Neutrophil (primary cell): Measurements from ENCODE around the gene AIM2.

Experiments
- H3K27ac ChIP-seq: fragments of 200-600 bp; sonication (generic); 2 replicates; pipeline ENCODE4 v1.5.1; 2016; ENCODE audit warnings: mild to moderate bottlenecking, moderate library complexity
- H3K27me3 ChIP-seq: fragments of 200-600 bp; sonication (generic); 2 replicates; pipeline ENCODE4 v1.6.0; 2016; ENCODE audit warnings: mild to moderate bottlenecking
- H3K36me3 ChIP-seq: fragments of 200-600 bp; sonication (generic); 2 replicates; pipeline ENCODE4 v1.5.1; 2017
- H3K4me1 ChIP-seq, 2 experiments: fragments of 200-600 bp in 1 of 2; sonication (generic) in 1 of 2; 1 replicate in 1 of 2; 2 replicates in 1 of 2; pipeline versions ENCODE4 v1.5.1 to v1.6.1; 2013 to 2016; ENCODE audit warnings: low read depth in 1 of 2, low read length in 1 of 2, mild to moderate bottlenecking in 1 of 2, moderate library complexity in 1 of 2; ENCODE audit not compliant: control insufficient read depth in 1 of 2, insufficient read depth in 1 of 2
- H3K4me3 ChIP-seq, 2 experiments: fragments of 200-600 bp in 1 of 2; sonication (generic) in 1 of 2; 1 replicate in 1 of 2; 2 replicates in 1 of 2; pipeline ENCODE4 v1.5.1; 2013 to 2016; ENCODE audit warnings: low read depth in 1 of 2, low read length in 1 of 2, mild to moderate bottlenecking in 1 of 2, moderate library complexity in 1 of 2
- H3K9me3 ChIP-seq: fragments of 200-600 bp; sonication (generic); 2 replicates; pipeline ENCODE4 v1.5.1; 2016
- TF ChIP-seq, protein P1 (sequence below): fragments of 200-600 bp; sonication (generic); IDR thresholded peaks from 2 replicates; pipeline ENCODE4 v1.5.1; 2016; ENCODE audit warnings: antibody characterized with exemption

AIM2 gene

GRCh38 chr1:159084867-159085266 lies 8.3 kb upstream of the AIM2 start:
- Histone ChIP-seq H3K4me3 (peak overlapping the region; percentile 37 to 40), H3K27ac (peak overlapping the region; percentile 88), H3K27me3 (no peaks in the 10 kb centered on the region), H3K4me1 (peaks cover 97 to 100% of the 10 kb centered on the region in 2 experiments), H3K9me3 (no peaks in the 10 kb centered on the region), H3K36me3 (no peaks in the 10 kb centered on the region)
- TF ChIP-seq, protein P1, sequence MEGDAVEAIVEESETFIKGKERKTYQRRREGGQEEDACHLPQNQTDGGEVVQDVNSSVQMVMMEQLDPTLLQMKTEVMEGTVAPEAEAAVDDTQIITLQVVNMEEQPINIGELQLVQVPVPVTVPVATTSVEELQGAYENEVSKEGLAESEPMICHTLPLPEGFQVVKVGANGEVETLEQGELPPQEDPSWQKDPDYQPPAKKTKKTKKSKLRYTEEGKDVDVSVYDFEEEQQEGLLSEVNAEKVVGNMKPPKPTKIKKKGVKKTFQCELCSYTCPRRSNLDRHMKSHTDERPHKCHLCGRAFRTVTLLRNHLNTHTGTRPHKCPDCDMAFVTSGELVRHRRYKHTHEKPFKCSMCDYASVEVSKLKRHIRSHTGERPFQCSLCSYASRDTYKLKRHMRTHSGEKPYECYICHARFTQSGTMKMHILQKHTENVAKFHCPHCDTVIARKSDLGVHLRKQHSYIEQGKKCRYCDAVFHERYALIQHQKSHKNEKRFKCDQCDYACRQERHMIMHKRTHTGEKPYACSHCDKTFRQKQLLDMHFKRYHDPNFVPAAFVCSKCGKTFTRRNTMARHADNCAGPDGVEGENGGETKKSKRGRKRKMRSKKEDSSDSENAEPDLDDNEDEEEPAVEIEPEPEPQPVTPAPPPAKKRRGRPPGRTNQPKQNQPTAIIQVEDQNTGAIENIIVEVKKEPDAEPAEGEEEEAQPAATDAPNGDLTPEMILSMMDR = no peak

- TF ChIP-seq, protein P1 = no peak
- H3K4me3 ChIP-seq = peak overlapping the region; percentile 37 to 40
- H3K36me3 ChIP-seq = no peaks in the 10 kb centered on the region
- no peaks in the 10 kb centered on the region for H3K9me3 ChIP-seq
- no peaks in the 10 kb centered on the region for H3K27me3 ChIP-seq
- peak overlapping the region; percentile 88 for H3K27ac ChIP-seq
- H3K4me1 ChIP-seq = peaks cover 97 to 100% of the 10 kb centered on the region in 2 experiments
These were observed 7.6 kb upstream of the AIM2 start for GRCh38 chr1:159084152-159084551.

DNA sequence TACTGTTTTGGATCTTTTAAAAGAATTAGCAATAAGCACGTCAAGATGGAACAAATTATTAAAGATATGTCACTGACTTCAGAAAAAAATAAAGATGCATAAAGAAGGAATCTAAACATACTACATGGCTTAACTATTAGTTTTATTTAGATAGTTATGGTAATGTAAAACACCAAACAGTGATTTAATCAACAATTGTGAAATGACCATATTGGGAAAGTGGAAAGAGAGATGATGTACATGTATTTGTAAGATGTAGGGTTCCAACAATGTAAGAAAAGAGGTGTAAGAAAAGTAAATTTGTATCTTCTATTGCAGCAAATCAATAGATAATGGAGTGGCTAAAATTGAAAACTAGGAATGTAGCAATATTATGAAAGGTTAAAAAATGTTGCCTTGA lies 6.4 kb upstream of the AIM2 start:
- TF ChIP-seq, protein P1 = no peak
- peak overlapping the region in 1 of 2 experiments; percentile 0 for H3K4me3 ChIP-seq
- no peaks in the 10 kb centered on the region for H3K27me3 ChIP-seq
- no peaks in the 10 kb centered on the region for H3K36me3 ChIP-seq
- no peaks in the 10 kb centered on the region for H3K9me3 ChIP-seq
- H3K4me1 ChIP-seq = peaks cover 97 to 100% of the 10 kb centered on the region in 2 experiments
- H3K27ac ChIP-seq = peak overlapping the region; percentile 88

DNA sequence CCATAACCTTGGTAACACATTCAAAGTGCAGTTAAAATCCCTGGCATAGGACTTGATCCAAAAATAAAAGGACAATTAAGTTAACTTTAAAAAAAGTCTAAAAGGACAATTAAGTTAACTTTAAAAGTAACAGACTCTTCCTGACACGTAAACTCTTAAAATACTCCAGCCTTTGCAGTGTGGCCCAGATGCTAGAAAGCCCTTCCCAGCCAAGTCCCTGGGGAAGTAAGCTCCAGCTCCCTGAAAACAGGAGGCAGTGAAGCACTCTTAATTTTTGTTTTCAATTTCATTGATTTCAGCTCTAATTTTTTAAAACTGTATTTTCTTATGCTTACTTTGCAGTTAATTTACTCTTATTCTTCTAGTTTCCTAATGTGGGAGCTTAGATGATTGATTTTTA lies 5.1 kb upstream of the AIM2 start:
- H3K27me3 ChIP-seq = no peaks in the 10 kb centered on the region
- TF ChIP-seq, protein P1 = no peak
- H3K4me3 ChIP-seq = no peak overlapping the region
- H3K4me1 ChIP-seq = peaks cover 97 to 100% of the 10 kb centered on the region in 2 experiments
- peak overlapping the region; percentile 88 for H3K27ac ChIP-seq
- H3K9me3 ChIP-seq = no peaks in the 10 kb centered on the region
- no peaks in the 10 kb centered on the region for H3K36me3 ChIP-seq

GRCh38 chr1:159079525-159079924 lies 3.0 kb upstream of the AIM2 start:
- peak overlapping the region; percentile 86 for H3K27ac ChIP-seq
- no peaks in the 10 kb centered on the region for H3K27me3 ChIP-seq
- TF ChIP-seq, protein P1 = no peak
- no peaks in the 10 kb centered on the region for H3K9me3 ChIP-seq
- no peaks in the 10 kb centered on the region for H3K36me3 ChIP-seq
- H3K4me3 ChIP-seq = no peak overlapping the region
- H3K4me1 ChIP-seq = peaks cover 97 to 99% of the 10 kb centered on the region in 2 experiments
